ENCODE measurements around the gene ADD2. TPM values are rescaled to one million over a fixed set of nuclear protein-coding genes. Genes with fewer than 3 reads are reported as not detected.
"Not testable (repeated sequence)": the region's sequence is repeated elsewhere in the genome, so short reads cannot be mapped to it uniquely, and the experiment has no call there.

Gene ADD2
- total RNA-seq, 4 donors from 2014 or later, result 3.2 to 4.8 (median 4.3) TPM

DNA sequence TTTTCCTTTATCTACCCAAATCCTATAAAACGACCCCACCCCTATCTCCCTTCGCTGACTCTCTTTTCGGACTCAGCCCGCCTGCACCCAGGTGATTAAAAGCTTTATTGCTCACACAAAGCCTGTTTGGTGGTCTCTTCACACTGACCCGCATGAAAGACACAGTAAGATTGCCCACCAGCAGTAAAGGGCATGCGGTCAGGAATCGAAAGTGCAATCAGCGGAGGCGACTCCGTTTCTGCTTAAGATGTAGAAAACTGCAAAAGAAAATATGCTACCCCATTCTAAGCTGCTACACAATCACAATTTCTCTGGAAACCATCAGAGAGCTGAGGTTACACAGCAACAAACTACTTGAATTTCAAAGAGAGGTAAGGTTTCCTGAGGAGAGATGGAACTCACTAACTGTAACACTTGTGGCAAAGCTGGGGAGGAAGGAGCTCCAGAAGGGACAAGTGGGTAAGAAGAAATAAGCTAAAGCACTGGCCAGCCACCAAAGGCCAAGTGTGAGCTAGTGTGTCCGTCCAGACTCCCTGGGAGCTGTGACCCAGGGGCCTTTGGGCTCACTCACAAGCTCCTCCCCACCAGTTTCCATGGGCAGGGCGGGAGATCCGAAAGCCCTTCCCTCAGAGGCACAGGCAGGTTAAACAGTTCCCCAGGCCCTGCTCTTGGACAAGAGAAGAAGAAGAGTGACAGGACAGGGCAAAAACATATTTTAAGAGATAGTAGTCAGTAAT is 141.6 kb downstream of the ADD2 start:
- TF ChIP-seq, protein P1, sequence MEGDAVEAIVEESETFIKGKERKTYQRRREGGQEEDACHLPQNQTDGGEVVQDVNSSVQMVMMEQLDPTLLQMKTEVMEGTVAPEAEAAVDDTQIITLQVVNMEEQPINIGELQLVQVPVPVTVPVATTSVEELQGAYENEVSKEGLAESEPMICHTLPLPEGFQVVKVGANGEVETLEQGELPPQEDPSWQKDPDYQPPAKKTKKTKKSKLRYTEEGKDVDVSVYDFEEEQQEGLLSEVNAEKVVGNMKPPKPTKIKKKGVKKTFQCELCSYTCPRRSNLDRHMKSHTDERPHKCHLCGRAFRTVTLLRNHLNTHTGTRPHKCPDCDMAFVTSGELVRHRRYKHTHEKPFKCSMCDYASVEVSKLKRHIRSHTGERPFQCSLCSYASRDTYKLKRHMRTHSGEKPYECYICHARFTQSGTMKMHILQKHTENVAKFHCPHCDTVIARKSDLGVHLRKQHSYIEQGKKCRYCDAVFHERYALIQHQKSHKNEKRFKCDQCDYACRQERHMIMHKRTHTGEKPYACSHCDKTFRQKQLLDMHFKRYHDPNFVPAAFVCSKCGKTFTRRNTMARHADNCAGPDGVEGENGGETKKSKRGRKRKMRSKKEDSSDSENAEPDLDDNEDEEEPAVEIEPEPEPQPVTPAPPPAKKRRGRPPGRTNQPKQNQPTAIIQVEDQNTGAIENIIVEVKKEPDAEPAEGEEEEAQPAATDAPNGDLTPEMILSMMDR (IDR thresholded peaks at IDR 0.05), result no peak

DNA sequence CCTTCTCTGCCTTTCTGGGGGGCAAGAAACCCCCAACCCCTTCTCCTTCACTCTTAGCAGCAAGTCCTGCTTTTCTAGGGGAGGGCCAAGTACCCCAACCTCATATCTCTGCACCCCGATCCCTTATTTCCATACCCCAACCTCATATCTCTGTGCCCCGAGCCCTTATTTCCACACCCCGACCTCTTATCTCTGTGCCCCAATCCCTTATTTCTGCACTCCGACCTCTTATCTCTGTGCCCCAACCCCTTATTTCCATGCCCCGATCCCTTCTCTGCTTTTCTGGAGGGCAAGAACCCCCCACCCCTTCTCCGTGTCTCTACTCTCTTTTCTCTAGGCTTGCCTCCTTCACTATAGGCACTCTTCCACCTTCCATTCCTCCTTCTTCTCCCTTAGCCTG is 146.5 kb downstream of the ADD2 start:
- ATAC-seq (ENCODE audit: low FRiP score); DNase-seq (ENCODE audit: low spot score): not testable (repeated sequence)

More for the DNA sequence above, 141.6 kb downstream of the ADD2 start:
- DNase-seq (ENCODE audit: low spot score) (no peak), ATAC-seq (ENCODE audit: low FRiP score) (no peak)

DNA sequence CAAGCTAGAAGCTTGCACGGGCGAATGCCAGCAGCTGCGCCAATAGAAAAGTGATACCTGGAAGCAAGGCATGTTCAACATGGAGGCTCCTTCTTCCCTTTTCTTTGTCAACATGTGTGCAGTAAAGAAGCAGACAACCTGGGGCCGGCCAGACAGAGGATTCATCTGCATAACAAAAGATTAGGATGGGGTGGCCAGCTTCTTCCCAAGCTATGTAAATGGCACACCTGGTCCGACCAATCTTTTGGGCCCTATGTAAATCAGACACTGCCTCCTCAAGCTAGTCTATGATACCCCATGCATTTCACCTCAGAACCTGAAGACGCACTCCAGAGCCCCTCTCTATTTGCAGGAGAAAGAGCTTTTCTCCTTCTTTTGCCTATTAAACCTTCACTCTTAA is 148.0 kb downstream of the ADD2 start:
- TF ChIP-seq, protein P1 (IDR thresholded peaks at IDR 0.05), result no peak
- DNase-seq (ENCODE audit: low spot score), result no peak
- no peak for ATAC-seq (ENCODE audit: low FRiP score)

DNA sequence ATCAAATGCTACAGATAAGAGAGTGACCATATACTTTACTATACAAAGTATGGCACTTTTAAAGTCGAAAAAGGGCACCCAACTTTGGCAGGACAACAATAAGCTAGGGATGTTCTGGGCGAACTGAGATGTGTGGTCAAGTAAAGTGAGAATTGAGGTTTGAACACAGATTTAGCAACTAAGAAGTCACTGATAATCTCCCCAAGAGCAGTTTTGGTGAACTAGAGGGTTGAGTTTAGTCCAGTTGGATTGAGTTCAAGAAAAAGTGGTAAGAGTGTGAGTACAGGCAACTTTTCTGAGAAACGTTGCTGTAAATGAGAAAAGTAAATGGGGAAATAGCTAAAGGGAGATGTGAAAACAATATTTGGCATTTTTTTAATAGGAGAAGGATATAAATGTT is 148.8 kb downstream of the ADD2 start:
- ATAC-seq (ENCODE audit: low FRiP score) (no peak), DNase-seq (ENCODE audit: low spot score) (no peak)
- TF ChIP-seq, protein P1 (IDR thresholded peaks at IDR 0.05), result no peak

DNA sequence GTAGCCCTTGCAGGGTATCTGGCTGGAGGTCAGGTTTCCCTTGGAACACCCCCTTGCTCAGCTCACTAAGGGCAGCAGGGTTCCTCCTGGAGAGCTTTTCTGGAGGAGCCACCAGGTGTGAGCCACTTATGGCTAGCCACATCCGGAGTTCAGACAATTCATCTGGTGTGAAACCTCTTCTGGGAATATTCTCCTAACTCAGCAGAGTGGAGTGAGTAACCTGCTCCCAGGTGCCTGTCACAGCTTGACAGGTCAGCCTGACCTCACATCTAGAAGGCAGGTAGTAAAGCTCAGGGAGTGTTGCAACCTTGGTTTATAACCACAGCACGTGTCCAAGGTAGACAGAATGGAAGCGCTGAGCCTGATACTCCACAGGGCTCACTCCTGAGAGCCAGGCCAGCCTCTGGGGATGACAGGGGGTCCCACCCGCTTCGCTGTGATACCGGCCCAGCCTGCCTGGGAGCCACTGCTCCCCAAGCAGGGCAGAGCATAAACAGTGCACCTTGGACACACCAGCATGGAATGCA is 151.8 kb downstream of the ADD2 start:
- DNase-seq (ENCODE audit: low spot score) (no peak), ATAC-seq (ENCODE audit: low FRiP score) (no peak)
- TF ChIP-seq, protein P1 (IDR thresholded peaks at IDR 0.05), result no peak

DNA sequence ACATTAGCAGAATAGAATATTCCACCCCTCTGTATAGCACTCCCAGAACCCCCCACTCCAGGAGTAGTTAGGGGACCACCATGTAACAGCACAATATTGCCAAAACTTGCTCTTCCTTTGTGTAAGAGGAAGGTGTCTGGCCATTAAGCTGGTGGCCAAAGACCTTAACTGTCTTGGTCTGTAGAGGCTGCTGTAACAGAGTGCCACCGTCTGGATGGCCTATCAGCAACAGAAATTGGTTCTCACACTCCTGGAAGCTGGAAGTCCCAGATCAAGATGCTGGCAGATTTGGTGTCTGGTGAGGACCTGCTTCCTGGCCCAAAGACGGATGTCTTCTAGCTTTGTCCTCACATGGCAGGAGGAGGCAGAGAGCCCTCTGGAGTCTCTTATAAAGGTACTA is 152.8 kb downstream of the ADD2 start:
- DNase-seq (ENCODE audit: low spot score) (no peak), ATAC-seq (ENCODE audit: low FRiP score) (no peak)
- TF ChIP-seq, protein P1 (IDR thresholded peaks at IDR 0.05), result no peak

DNA sequence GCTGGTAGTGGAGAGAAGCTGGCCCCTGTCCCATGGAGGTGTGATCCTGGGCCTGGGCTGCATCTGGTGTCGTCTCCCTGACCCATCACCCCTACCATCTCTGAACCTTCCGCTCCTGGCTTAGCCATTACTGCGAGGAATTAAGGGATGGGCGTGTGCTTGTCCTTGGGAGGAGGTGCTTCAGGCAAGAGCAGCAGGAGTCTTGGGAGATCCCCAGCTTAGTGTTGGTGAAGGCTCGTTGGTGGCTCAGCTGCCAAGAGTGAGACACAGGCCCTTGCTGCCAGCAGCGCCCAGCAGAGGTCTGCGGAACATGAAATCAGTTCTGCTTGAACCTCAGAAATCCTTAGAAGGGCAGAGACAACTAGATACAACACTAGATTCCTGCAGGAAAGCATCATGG is 154.5 kb downstream of the ADD2 start:
- DNase-seq (ENCODE audit: low spot score), result no peak
- TF ChIP-seq, protein P1 (IDR thresholded peaks at IDR 0.05), result no peak
- ATAC-seq (ENCODE audit: low FRiP score), result no peak

All from omental fat pad (tissue), 4 donors.